ENCODE results near the gene PRSS22. TPM values are rescaled to one million over a fixed set of nuclear protein-coding genes. Genes with fewer than 3 reads are reported as not detected.

The PRSS22 gene
- total RNA-seq, 1 donor from 2014 or later = 76.0 TPM

- Histone ChIP-seq H3K36me3 (ENCODE audit: control insufficient read depth, insufficient read depth, low read length) (no peaks in the 10 kb centered on the region), H3K4me3 (ENCODE audit: low read depth, low read length) (no peak overlapping the region), H3K27me3 (ENCODE audit: control insufficient read depth, insufficient read depth, low read length) (no peaks in the 10 kb centered on the region)
- DNase-seq (ENCODE audit: low read depth) = no peak
- TF ChIP-seq, protein P1, sequence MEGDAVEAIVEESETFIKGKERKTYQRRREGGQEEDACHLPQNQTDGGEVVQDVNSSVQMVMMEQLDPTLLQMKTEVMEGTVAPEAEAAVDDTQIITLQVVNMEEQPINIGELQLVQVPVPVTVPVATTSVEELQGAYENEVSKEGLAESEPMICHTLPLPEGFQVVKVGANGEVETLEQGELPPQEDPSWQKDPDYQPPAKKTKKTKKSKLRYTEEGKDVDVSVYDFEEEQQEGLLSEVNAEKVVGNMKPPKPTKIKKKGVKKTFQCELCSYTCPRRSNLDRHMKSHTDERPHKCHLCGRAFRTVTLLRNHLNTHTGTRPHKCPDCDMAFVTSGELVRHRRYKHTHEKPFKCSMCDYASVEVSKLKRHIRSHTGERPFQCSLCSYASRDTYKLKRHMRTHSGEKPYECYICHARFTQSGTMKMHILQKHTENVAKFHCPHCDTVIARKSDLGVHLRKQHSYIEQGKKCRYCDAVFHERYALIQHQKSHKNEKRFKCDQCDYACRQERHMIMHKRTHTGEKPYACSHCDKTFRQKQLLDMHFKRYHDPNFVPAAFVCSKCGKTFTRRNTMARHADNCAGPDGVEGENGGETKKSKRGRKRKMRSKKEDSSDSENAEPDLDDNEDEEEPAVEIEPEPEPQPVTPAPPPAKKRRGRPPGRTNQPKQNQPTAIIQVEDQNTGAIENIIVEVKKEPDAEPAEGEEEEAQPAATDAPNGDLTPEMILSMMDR (IDR thresholded peaks at IDR 0.05; ENCODE audit: insufficient read depth, low read length, poor library complexity, severe bottlenecking) = no peak
Measured at GRCh38 chr16:2855536-2855935, 2.4 kb downstream of the PRSS22 start.

- no peaks in the 10 kb centered on the region for H3K27me3 ChIP-seq (ENCODE audit: control insufficient read depth, insufficient read depth, low read length)
- DNase-seq (ENCODE audit: low read depth) = no peak
Measured at GRCh38 chr16:2854700-2855309, 3.2 kb downstream of the PRSS22 start.

GRCh38 chr16:2853531-2854073 is 4.4 kb downstream of the PRSS22 start:
- Histone ChIP-seq H3K4me3 (ENCODE audit: low read depth, low read length) (no peak overlapping the region), H3K27me3 (ENCODE audit: control insufficient read depth, insufficient read depth, low read length) (no peaks in the 10 kb centered on the region), H3K36me3 (ENCODE audit: control insufficient read depth, insufficient read depth, low read length) (no peaks in the 10 kb centered on the region)
- TF ChIP-seq, protein P1 (IDR thresholded peaks at IDR 0.05; ENCODE audit: insufficient read depth, low read length, poor library complexity, severe bottlenecking) = no peak
- no peak for DNase-seq (ENCODE audit: low read depth)

More at GRCh38 chr16:2854700-2855309, 3.2 kb downstream of the PRSS22 start:
- TF ChIP-seq, protein P1 (IDR thresholded peaks at IDR 0.05; ENCODE audit: insufficient read depth, low read length, poor library complexity, severe bottlenecking) = peak; percentile 53
- H3K36me3 ChIP-seq (ENCODE audit: control insufficient read depth, insufficient read depth, low read length) = no peaks in the 10 kb centered on the region
- no peak overlapping the region for H3K4me3 ChIP-seq (ENCODE audit: low read depth, low read length)

DNA sequence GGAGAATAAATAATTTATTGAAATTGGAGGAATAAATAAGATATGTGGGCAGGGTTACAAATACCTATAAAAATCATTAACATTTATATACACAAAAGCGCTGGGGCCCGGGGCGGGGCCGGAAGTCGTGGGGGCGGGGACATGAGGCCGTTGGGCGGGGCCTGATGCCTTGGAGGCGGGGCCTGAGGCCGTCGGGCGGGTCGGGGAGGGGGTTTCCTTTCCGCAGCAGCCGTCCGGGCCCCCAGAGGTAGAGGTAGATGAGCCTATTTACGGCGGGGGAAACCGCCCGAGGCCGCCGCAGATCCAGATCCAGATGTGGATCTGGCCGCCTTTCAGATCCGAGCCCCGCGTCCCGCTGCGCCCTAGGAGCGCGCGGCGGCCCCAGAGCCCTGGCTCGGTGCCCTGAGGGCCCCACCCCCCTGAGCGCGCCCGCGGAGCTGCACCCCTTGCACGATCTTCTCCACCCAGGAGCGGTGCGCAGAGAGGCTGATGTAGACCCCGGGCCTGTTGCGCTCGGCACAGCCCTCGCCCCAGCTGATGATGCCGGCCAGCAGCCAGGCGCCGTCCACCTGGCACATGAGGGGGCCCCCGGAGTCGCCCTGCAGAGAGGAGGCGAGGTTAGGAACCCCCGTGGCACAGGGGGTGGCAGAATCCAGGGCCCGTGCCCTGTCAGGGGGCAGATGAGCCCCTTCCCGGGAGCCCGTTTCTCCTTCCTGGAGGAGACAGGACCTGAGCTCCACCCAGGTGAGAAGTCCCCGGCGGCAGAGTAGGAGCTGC is 5.1 kb downstream of the PRSS22 start:
- TF ChIP-seq, protein P1 (IDR thresholded peaks at IDR 0.05; ENCODE audit: insufficient read depth, low read length, poor library complexity, severe bottlenecking) = no peak
- H3K4me3 ChIP-seq (ENCODE audit: low read depth, low read length) = no peak overlapping the region
- no peaks in the 10 kb centered on the region for H3K27me3 ChIP-seq (ENCODE audit: control insufficient read depth, insufficient read depth, low read length)

DNA sequence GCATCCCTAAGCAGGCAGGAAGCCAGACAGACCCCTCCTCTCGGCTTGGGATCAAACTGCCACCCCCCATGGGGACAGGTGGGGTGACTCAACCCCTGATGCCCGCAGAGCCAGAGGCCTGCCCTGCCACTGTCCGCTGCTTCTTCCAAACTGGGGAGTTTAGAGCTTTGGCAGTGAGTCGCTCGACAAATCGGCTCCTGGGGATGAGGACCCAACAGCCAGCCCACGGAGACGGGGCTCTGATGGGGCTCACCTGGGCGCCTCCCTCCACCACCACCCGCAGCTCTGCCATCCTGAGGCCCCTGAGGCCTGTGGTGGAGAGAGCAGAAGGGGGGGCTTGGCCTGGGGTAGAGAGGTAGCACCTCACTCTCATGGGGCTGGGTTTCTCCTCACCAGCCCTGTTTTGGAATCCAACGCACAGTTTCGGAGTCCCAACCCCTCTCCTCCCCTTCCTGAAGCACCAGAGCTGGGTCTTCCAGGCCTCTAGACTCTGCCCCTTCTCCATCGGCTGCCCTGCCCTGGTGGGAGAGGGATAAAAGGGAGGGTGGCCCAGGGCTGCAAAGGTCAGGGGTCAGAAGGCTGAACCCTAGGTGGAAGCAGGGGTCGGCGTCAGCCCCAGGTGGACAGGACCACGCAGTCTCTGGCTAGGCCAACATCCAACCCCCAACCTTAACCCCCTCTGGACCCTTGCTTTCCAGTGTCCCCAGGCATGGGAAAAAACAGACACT is 5.8 kb downstream of the PRSS22 start:
- no peaks in the 10 kb centered on the region for H3K27me3 ChIP-seq (ENCODE audit: control insufficient read depth, insufficient read depth, low read length)
- DNase-seq (ENCODE audit: low read depth) = no peak
- no peaks in the 10 kb centered on the region for H3K36me3 ChIP-seq (ENCODE audit: control insufficient read depth, insufficient read depth, low read length)
- H3K4me3 ChIP-seq (ENCODE audit: low read depth, low read length) = no peak overlapping the region
- TF ChIP-seq, protein P1 (IDR thresholded peaks at IDR 0.05; ENCODE audit: insufficient read depth, low read length, poor library complexity, severe bottlenecking) = no peak

More for the DNA sequence above, 5.1 kb downstream of the PRSS22 start:
- DNase-seq (ENCODE audit: low read depth) = no peak
- no peaks in the 10 kb centered on the region for H3K36me3 ChIP-seq (ENCODE audit: control insufficient read depth, insufficient read depth, low read length)

Data from kidney epithelial cell (primary cell).